Bronchus fibroblast of lung (primary cell): ENCODE measurements around the gene ZNF768. TPM values are rescaled to one million over a fixed set of nuclear protein-coding genes. Genes with fewer than 3 reads are reported as not detected.

Experiments
- total RNA-seq: library from RNA; depleted of rRNA; stranded (reverse); fragments of >200 nt; gene quantifications from 2 replicates; pipeline ENCODE4 v1.2.3, GENCODE V29; 2015

ZNF768 gene
- 22.9 and 27.9 TPM in 2 replicates for total RNA-seq

GRCh38 chr16:30526137-30526822 lies at the start of gene ZNF768:
TSS of gene ZNF768 (minus strand) at chr16:30526566. CDS start at chr16:30526413, 153 bp downstream.

GRCh38 chr16:30571445-30572322 lies 45.3 kb upstream of the ZNF768 start, which contains the start of gene ZNF688:
TSS of gene ZNF688 (minus strand) at chr16:30571714. CDS start at chr16:30571629, 85 bp downstream.

GRCh38 chr16:30557957-30558788 lies 31.8 kb upstream of the ZNF768 start, which contains the start of gene ZNF764:
TSS of gene ZNF764 (minus strand) at chr16:30558374. CDS start at chr16:30558182, 192 bp downstream.

GRCh38 chr16:30534368-30535105 lies 8.2 kb upstream of the ZNF768 start, which contains the start of gene ZNF747:
TSS of gene ZNF747 (minus strand) at chr16:30534858. CDS start at chr16:30534679, 179 bp downstream.

Other genes with a start within 250 kb of the ZNF768 start
- 49.8 and 53.5 TPM in 2 replicates for gene CD2BP2, start 171.3 kb downstream of the ZNF768 start, total RNA-seq
- 40.9 and 44.0 TPM in 2 replicates for gene TBC1D10B, start 156.1 kb downstream of the ZNF768 start, total RNA-seq
- gene MYL11, start 151.8 kb downstream of the ZNF768 start, total RNA-seq, result not detected in 2 replicates
- gene SEPTIN1, start 144.0 kb downstream of the ZNF768 start, total RNA-seq, result 0.15 TPM in 1 of 2 replicates, not detected in the other
- 4.4 and 5.6 TPM in 2 replicates for gene ZNF48, start 131.1 kb downstream of the ZNF768 start, total RNA-seq
- gene ZNF771, start 119.0 kb downstream of the ZNF768 start, total RNA-seq, result 8.6 and 9.2 TPM in 2 replicates
- 54.4 and 54.8 TPM in 2 replicates for gene DCTPP1, start 96.5 kb downstream of the ZNF768 start, total RNA-seq
- 18.3 and 18.6 TPM in 2 replicates for gene SEPHS2, start 80.7 kb downstream of the ZNF768 start, total RNA-seq
- gene ITGAL, start 53.8 kb downstream of the ZNF768 start, total RNA-seq, result not detected in 2 replicates
- gene ZNF747, start 8.3 kb upstream of the ZNF768 start, total RNA-seq, result 7.3 and 8.1 TPM in 2 replicates
- 5.5 and 6.2 TPM in 2 replicates for gene ZNF764, start 31.8 kb upstream of the ZNF768 start, total RNA-seq
- 11.1 and 14.0 TPM in 2 replicates for gene ZNF688, start 45.1 kb upstream of the ZNF768 start, total RNA-seq
- 4.9 and 6.2 TPM in 2 replicates for gene ZNF785, start 59.1 kb upstream of the ZNF768 start, total RNA-seq
- gene ZNF689, start 83.8 kb upstream of the ZNF768 start, total RNA-seq, result 6.4 and 7.3 TPM in 2 replicates
- gene PRR14, start 124.4 kb upstream of the ZNF768 start, total RNA-seq, result 21.4 and 23.5 TPM in 2 replicates
- gene FBRS, start 131.9 kb upstream of the ZNF768 start, total RNA-seq, result 19.3 TPM in 2 replicates
- gene SRCAP, start 172.6 kb upstream of the ZNF768 start, total RNA-seq, result 6.2 and 12.4 TPM in 2 replicates
- 29.4 and 32.3 TPM in 2 replicates for gene PHKG2, start 221.9 kb upstream of the ZNF768 start, total RNA-seq
- gene CFAP119, start 235.5 kb upstream of the ZNF768 start, total RNA-seq, result 2.7 and 6.2 TPM in 2 replicates
- gene RNF40, start 235.8 kb upstream of the ZNF768 start, total RNA-seq, result 60.7 and 88.3 TPM in 2 replicates